Kidney (tissue), 14 donors: ENCODE results near the gene SETX. TPM values are rescaled to one million over a fixed set of nuclear protein-coding genes. Genes with fewer than 3 reads are reported as not detected.

Experiments used
- DNase-seq, 5 donors: peaks; one replicate each; pipeline ENCODE4 v3.0.0-alpha.2; 2013 to 2020
- FAIRE-seq: peaks from 2 replicates; lab custom pipeline; 2012; peaks lifted over from hg19 to GRCh38; lab: Jason Lieb, UNC
- H3K27ac ChIP-seq, 2 donors: one replicate each; pipeline ENCODE4 v1.7.0; 2013; ENCODE audit warnings: low read depth in 2 of 2, low read length in 2 of 2, inconsistent platforms in 1 of 2
- H3K27me3 ChIP-seq: one replicate; pipeline ENCODE4 v1.7.1; 2013; ENCODE audit warnings: low read length, inconsistent platforms; ENCODE audit not compliant: control insufficient read depth, insufficient read depth
- H3K36me3 ChIP-seq, 3 donors: one replicate each; pipeline versions ENCODE4 v1.7.0 to v1.7.1; 2013; ENCODE audit warnings: low read length in 3 of 3, control low read depth in 1 of 3, inconsistent platforms in 1 of 3; ENCODE audit not compliant: insufficient read depth in 3 of 3, control insufficient read depth in 2 of 3
- H3K4me1 ChIP-seq, 3 donors: one replicate each; pipeline versions ENCODE4 v1.7.0 to v1.7.1; 2013; ENCODE audit warnings: low read length in 3 of 3, inconsistent platforms in 1 of 3, low read depth in 1 of 3; ENCODE audit not compliant: control insufficient read depth in 2 of 3, insufficient read depth in 2 of 3
- H3K4me3 ChIP-seq, 3 donors: one replicate each; pipeline versions ENCODE4 v1.7.0 to v1.8.1; 2013; ENCODE audit warnings: low read length in 3 of 3, control low read depth in 1 of 3, inconsistent platforms in 1 of 3
- H3K9ac ChIP-seq, 3 donors: one replicate each; pipeline versions ENCODE4 v1.7.0 to v1.7.1; 2013; ENCODE audit warnings: low read length in 3 of 3, control low read depth in 1 of 3, inconsistent platforms in 1 of 3
- H3K9me3 ChIP-seq, 3 donors: one replicate each; pipeline versions ENCODE4 v1.7.0 to v1.7.1; 2013; ENCODE audit warnings: low read length in 3 of 3, control low read depth in 1 of 3, inconsistent platforms in 1 of 3; ENCODE audit not compliant: control insufficient read depth in 2 of 3, insufficient read depth in 1 of 3
- intact Hi-C: fragments of 100-400 bp; cut with DNase I; formaldehyde crosslinking; loops from one replicate; pipeline ENCODE4 v1.11.1; 2022
- polyA plus RNA-seq: library from polyadenylated mRNA; stranded (reverse); fragments of 350-450 nt; fragmentation: Illumina TruSeq; extraction: RNeasy Lipid Tissue Mini Kit (QIAGEN cat#74804); gene quantifications from one replicate; pipeline ENCODE4 v1.2.3, GENCODE V29; 2014; ENCODE audit warnings: low read depth, low replicate concordance; ENCODE audit not compliant: insufficient read depth
- total RNA-seq: library from RNA; stranded (reverse); fragmentation: NEBNext Ultra II Directional; extraction: Animal tissue kit (Norgen Biotek cat#: 25700); gene quantifications from one replicate; pipeline ENCODE4 v1.2.1, GENCODE V29; 2021
- TF ChIP-seq, protein P1 (sequence below): IDR thresholded peaks from 3 replicates; pipeline ENCODE4 v1.5.1; 2012; ENCODE audit warnings: mild to moderate bottlenecking, moderate library complexity, borderline replicate concordance; ENCODE audit not compliant: insufficient read depth; ENCODE audit errors: extremely low read depth
- donor health status: control.
- donor health status: control.
- donor health status: control.
- donor health status: control.
- donor health status: control.
- donor health status: DM: yes; HTN: yes; CAD: no.
- donor health status: Normal renal cell carcinoma (clear cell type).

SETX gene
- total and polyA plus RNA-seq, 2 donors from 2014 or later, result 16.1 to 56.8 TPM

DNA sequence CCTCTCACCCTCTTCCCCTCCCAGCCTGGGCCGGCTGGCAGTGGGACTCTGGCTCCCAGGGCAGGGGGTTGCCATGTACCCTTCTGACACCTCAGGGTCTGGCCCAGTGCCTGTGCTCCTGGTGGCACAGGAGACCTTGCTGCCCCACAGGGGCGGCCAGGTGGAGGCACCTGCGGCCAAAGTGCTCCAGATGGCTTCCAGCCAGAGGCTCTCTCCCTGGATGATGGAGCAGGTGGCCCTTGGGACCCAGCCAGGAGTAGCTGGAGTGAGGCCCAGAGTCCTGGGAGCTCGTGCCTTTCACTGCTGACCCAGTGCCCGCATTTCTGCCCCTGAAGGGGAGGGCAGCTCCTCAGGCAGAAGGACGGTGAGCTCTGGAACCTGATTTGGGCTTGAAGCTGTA is 105.7 kb downstream of the SETX start:
- TF ChIP-seq, protein P1, sequence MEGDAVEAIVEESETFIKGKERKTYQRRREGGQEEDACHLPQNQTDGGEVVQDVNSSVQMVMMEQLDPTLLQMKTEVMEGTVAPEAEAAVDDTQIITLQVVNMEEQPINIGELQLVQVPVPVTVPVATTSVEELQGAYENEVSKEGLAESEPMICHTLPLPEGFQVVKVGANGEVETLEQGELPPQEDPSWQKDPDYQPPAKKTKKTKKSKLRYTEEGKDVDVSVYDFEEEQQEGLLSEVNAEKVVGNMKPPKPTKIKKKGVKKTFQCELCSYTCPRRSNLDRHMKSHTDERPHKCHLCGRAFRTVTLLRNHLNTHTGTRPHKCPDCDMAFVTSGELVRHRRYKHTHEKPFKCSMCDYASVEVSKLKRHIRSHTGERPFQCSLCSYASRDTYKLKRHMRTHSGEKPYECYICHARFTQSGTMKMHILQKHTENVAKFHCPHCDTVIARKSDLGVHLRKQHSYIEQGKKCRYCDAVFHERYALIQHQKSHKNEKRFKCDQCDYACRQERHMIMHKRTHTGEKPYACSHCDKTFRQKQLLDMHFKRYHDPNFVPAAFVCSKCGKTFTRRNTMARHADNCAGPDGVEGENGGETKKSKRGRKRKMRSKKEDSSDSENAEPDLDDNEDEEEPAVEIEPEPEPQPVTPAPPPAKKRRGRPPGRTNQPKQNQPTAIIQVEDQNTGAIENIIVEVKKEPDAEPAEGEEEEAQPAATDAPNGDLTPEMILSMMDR, result no peak
- Histone ChIP-seq H3K4me1 (peaks cover 0 to 7% (median 0%) of the 10 kb centered on the region in 3 donors), H3K9me3 (peaks cover 0 to 2% (median 0%) of the 10 kb centered on the region in 3 donors), H3K9ac (no peak overlapping the region), H3K36me3 (no peaks in the 10 kb centered on the region), H3K4me3 (no peak overlapping the region), H3K27me3 (no peaks in the 10 kb centered on the region), H3K27ac (no peak overlapping the region)
- FAIRE-seq (no peak), DNase-seq (peak in 1 of 5 donors; percentile 83)
- intact Hi-C loops, result no loop called here

DNA sequence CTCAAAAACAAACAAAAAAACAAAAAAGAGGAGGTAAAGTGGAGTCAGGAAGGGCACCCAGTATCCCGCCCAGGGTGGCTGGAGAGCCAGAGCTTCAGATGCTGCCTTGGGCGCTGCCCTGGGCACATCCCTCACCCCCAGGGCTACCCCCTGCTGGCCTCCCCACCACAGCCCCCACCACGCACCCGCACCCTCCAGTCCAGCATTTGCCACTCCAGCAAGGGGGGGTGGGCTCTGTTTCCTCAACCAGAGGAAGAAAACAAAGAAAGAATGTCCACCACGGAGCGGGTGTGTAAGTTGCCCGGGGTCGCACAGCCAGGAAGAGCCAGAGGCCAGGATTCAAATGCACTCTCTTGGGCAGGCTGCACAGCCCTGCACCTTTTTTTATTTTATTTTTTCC is 106.8 kb downstream of the SETX start:
- intact Hi-C loops, result no loop called here
- H3K4me1 ChIP-seq, result peaks cover 0 to 7% (median 0%) of the 10 kb centered on the region in 3 donors
- H3K36me3 ChIP-seq, result no peaks in the 10 kb centered on the region
- FAIRE-seq (no peak), DNase-seq (peak in 1 of 5 donors; percentile 43)
- peaks cover 0 to 2% (median 0%) of the 10 kb centered on the region in 3 donors for H3K9me3 ChIP-seq
- no peaks in the 10 kb centered on the region for H3K27me3 ChIP-seq
- no peak overlapping the region for H3K9ac ChIP-seq
- H3K4me3 ChIP-seq, result no peak overlapping the region
- TF ChIP-seq, protein P1, result no peak
- no peak overlapping the region for H3K27ac ChIP-seq

DNA sequence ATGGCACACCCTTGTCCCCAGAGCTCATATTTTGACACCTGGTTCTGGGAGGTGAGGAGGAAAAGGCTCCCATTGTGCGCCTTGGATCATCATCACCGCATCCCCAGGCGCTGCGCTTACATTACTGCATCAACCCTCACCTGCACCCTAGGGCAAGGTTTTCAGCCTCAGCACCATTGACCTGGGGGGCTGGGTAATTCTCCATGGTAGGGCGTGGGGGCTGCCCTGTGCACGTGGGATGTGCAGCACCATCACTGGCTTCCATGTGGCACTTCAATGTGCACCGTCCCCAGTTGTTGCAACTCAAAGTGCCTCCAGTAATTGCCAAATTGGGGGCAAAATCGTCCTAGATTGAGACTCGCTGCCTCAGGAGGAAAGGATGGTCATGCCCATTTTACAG is 109.3 kb downstream of the SETX start:
- DNase-seq, result no peak
- intact Hi-C loops, result no loop called here
- no peaks in the 10 kb centered on the region for H3K9me3 ChIP-seq
- H3K27ac ChIP-seq, result no peak overlapping the region
- FAIRE-seq, result no peak
- peaks cover 0 to 12% (median 0%) of the 10 kb centered on the region in 3 donors for H3K4me1 ChIP-seq
- TF ChIP-seq, protein P1, result no peak
- no peaks in the 10 kb centered on the region for H3K36me3 ChIP-seq
- H3K4me3 ChIP-seq, result no peak overlapping the region
- H3K9ac ChIP-seq, result no peak overlapping the region
- no peaks in the 10 kb centered on the region for H3K27me3 ChIP-seq
